Activated B cell treated with CpG ODN at 0.5 μM for 24 hours (primary cell): ENCODE measurements around the gene SCPEP1. TPM values are rescaled to one million over a fixed set of nuclear protein-coding genes. Genes with fewer than 3 reads are reported as not detected.

Experiments used
- total RNA-seq: library from RNA; stranded (reverse); gene quantifications from 2 replicates; pipeline ENCODE4 v1.2.3, GENCODE V29; 2022

The SCPEP1 gene
- total RNA-seq, 1 donor from 2014 or later, result 35.2 TPM

Other genes starting within 250 kb of the SCPEP1 start
- 3.3 and 4.0 TPM in 2 replicates for gene C17orf67, start 144.2 kb upstream of the SCPEP1 start, total RNA-seq
- gene DGKE, start 144.0 kb upstream of the SCPEP1 start, total RNA-seq, result 15.4 and 20.3 TPM in 2 replicates
- gene TRIM25, start 64.1 kb upstream of the SCPEP1 start, total RNA-seq, result 63.5 and 71.4 TPM in 2 replicates
- 21.6 and 21.9 TPM in 2 replicates for gene COIL, start 17.1 kb upstream of the SCPEP1 start, total RNA-seq
- gene AKAP1, start 107.1 kb downstream of the SCPEP1 start, total RNA-seq, result 22.5 and 26.2 TPM in 2 replicates